Breast epithelium (tissue), 4 donors: ENCODE results near the gene TNNI2. TPM values are rescaled to one million over a fixed set of nuclear protein-coding genes. Genes with fewer than 3 reads are reported as not detected.

Experiments used
- DNase-seq, 2 donors: peaks; one replicate each; pipeline ENCODE4 v3.0.0-alpha.2; 2019; ENCODE audit warnings: low spot score in 2 of 2
- H3K27ac ChIP-seq, 2 donors: fragments of 200-600 bp; sonication (generic) in 1 of 2; one replicate each; pipeline ENCODE4 v1.5.1; 2016 to 2019; ENCODE audit warnings: mild to moderate bottlenecking in 1 of 2
- H3K27me3 ChIP-seq, 2 donors: fragments of 200-600 bp; sonication (generic) in 1 of 2; one replicate each; pipeline versions ENCODE4 v1.5.1 to v1.6.0; 2017 to 2019; ENCODE audit warnings: control low read depth in 1 of 2, mild to moderate bottlenecking in 1 of 2
- H3K36me3 ChIP-seq: fragments of 200-600 bp; one replicate; pipeline ENCODE4 v1.5.1; 2019
- H3K4me1 ChIP-seq, 2 donors: fragments of 200-600 bp; sonication (generic); one replicate each; pipeline ENCODE4 v1.5.1; 2016 to 2019; ENCODE audit warnings: control low read depth in 1 of 2
- H3K4me3 ChIP-seq, 3 donors: fragments of 200-600 bp; sonication (generic); 1 replicate in 2 of 3; 2 replicates in 1 of 3; pipeline ENCODE4 v1.5.1; 2016 to 2019; ENCODE audit warnings: mild to moderate bottlenecking in 3 of 3, moderate library complexity in 2 of 3
- H3K9me3 ChIP-seq, 2 donors: fragments of 200-600 bp; sonication (generic) in 1 of 2; one replicate each; pipeline ENCODE4 v1.5.1; 2016 to 2019; ENCODE audit warnings: control low read depth in 1 of 2
- POLR2A ChIP-seq: fragments of 450-650 bp; IDR thresholded peaks from one replicate; pipeline ENCODE4 v1.6.1; 2016; ENCODE audit warnings: antibody characterized with exemption, mild to moderate bottlenecking, moderate library complexity
- POLR2AphosphoS5 ChIP-seq, 3 donors: sonication (generic); formaldehyde crosslinking; IDR thresholded peaks; one replicate each; pipeline ENCODE4 v1.6.1; 2017; ENCODE audit warnings: antibody characterized with exemption in 3 of 3
- intact Hi-C: fragments of 100-400 bp; cut with DNase I; formaldehyde crosslinking; loops from one replicate; pipeline ENCODE4 v1.15.1; 2023; ENCODE audit warnings: low total_unique reads
- total RNA-seq, 3 donors: library from RNA; depleted of rRNA; stranded (reverse); fragments of >200 nt; gene quantifications; one replicate each; pipeline ENCODE4 v1.1.0, GENCODE V29; 2016
- TF ChIP-seq, protein P1 (sequence below), 3 donors: fragments of 450-650 bp; IDR thresholded peaks; one replicate each; pipeline ENCODE4 v1.5.1; 2016 to 2017; ENCODE audit warnings: antibody characterized with exemption in 3 of 3, mild to moderate bottlenecking in 3 of 3, moderate library complexity in 3 of 3

TNNI2 gene
- total RNA-seq, 3 donors from 2014 or later: 1.6 to 5.6 TPM; not detected in 1

DNA sequence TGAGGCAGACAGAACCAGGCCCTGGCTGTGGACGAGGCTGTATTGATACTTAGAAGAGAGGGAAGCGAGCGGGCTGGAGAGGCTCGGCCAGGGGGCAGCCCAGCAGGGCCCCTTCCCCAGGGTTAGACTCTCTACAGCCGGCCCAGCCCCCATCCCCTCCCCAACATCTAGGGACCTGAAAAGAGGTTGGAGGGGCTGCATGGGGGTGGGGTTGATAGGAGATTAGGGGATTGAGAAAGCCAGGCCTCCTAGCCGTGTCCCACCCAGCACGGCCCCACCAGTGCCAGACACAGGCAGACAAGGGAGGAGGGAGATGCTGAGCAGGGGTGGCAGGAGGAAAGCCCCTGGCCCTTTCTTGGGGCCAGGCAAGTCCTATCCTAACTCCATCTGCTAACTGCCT, 19.8 kb downstream of the TNNI2 start:
- H3K4me3 ChIP-seq: no peak overlapping the region
- intact Hi-C loops: no loop called here
- no peaks in the 10 kb centered on the region for H3K9me3 ChIP-seq

GRCh38 chr11:1859004-1859403, 20.2 kb downstream of the TNNI2 start:
- H3K9me3 ChIP-seq: no peaks in the 10 kb centered on the region
- no peak for DNase-seq
- no peaks in the 10 kb centered on the region for H3K27me3 ChIP-seq
- no peak overlapping the region for H3K4me3 ChIP-seq
- H3K4me1 ChIP-seq: peaks cover 0 to 8% of the 10 kb centered on the region in 2 donors
- H3K36me3 ChIP-seq: no peaks in the 10 kb centered on the region
- intact Hi-C loops: no loop called here
- TF ChIP-seq, protein P1, sequence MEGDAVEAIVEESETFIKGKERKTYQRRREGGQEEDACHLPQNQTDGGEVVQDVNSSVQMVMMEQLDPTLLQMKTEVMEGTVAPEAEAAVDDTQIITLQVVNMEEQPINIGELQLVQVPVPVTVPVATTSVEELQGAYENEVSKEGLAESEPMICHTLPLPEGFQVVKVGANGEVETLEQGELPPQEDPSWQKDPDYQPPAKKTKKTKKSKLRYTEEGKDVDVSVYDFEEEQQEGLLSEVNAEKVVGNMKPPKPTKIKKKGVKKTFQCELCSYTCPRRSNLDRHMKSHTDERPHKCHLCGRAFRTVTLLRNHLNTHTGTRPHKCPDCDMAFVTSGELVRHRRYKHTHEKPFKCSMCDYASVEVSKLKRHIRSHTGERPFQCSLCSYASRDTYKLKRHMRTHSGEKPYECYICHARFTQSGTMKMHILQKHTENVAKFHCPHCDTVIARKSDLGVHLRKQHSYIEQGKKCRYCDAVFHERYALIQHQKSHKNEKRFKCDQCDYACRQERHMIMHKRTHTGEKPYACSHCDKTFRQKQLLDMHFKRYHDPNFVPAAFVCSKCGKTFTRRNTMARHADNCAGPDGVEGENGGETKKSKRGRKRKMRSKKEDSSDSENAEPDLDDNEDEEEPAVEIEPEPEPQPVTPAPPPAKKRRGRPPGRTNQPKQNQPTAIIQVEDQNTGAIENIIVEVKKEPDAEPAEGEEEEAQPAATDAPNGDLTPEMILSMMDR (IDR thresholded peaks at IDR 0.05): no peak
- no peak for TF ChIP-seq POLR2A
- no peak for TF ChIP-seq POLR2AphosphoS5 (IDR thresholded peaks at IDR 0.05)
- no peak overlapping the region for H3K27ac ChIP-seq

More for the DNA sequence above, 19.8 kb downstream of the TNNI2 start:
- peaks cover 0 to 4% of the 10 kb centered on the region in 2 donors for H3K4me1 ChIP-seq
- H3K36me3 ChIP-seq: no peaks in the 10 kb centered on the region
- DNase-seq: no peak
- H3K27ac ChIP-seq: no peak overlapping the region
- no peak for TF ChIP-seq POLR2A
- no peak for TF ChIP-seq POLR2AphosphoS5 (IDR thresholded peaks at IDR 0.05)
- TF ChIP-seq, protein P1 (IDR thresholded peaks at IDR 0.05): no peak
- no peaks in the 10 kb centered on the region for H3K27me3 ChIP-seq

DNA sequence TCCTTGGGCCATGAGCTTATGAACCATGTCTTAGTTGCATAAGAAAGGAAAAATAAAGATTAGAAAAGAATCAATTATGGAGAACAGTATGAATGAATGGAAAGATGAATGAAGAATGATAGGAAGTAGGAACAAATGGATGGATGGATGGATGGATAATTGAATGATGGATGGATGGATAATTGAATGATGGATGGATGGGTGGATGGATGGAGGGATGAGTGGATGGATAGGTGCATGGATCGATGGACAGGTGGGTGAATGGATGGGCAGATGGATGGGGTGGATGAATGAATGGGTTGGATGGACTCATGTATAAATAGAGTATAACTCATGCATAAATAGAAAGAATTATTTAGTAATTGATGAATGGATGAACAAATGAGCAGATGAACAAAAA, 21.3 kb downstream of the TNNI2 start:
- Histone ChIP-seq H3K9me3 (no peaks in the 10 kb centered on the region), H3K27ac (no peak overlapping the region), H3K4me3 (no peak overlapping the region), H3K27me3 (no peaks in the 10 kb centered on the region), H3K36me3 (no peaks in the 10 kb centered on the region), H3K4me1 (peaks cover 9 to 17% of the 10 kb centered on the region in 2 donors)
- DNase-seq: no peak
- TF ChIP-seq, protein P1 (IDR thresholded peaks at IDR 0.05): no peak
- TF ChIP-seq POLR2A: no peak
- no peak for TF ChIP-seq POLR2AphosphoS5 (IDR thresholded peaks at IDR 0.05)
- intact Hi-C loops: loop anchor here (1.0 kb wide), 1 partner anchor 21 kb away; no protein-coding TSS in a partner anchor

GRCh38 chr11:1861435-1862411, 22.9 kb downstream of the TNNI2 start:
- H3K36me3 ChIP-seq: no peaks in the 10 kb centered on the region
- intact Hi-C loops: no loop called here
- DNase-seq: no peak
- no peak overlapping the region for H3K4me3 ChIP-seq
- H3K27me3 ChIP-seq: no peaks in the 10 kb centered on the region
- H3K9me3 ChIP-seq: no peaks in the 10 kb centered on the region
- H3K4me1 ChIP-seq: peaks cover 9 to 17% of the 10 kb centered on the region in 2 donors
- TF ChIP-seq, protein P1 (IDR thresholded peaks at IDR 0.05): no peak
- TF ChIP-seq POLR2A: no peak
- TF ChIP-seq POLR2AphosphoS5 (IDR thresholded peaks at IDR 0.05): no peak
- no peak overlapping the region for H3K27ac ChIP-seq
